T-helper 22 cell (primary cell): ENCODE measurements around the gene MYPN.

Source experiments
- DNase-seq: peaks from one replicate; pipeline ENCODE4 v3.0.0-alpha.2; 2020; ENCODE audit warnings: low read depth

MYPN gene

GRCh38 chr10:68096913-68097516 lies 12.3 kb upstream of the MYPN start:
- DNase-seq, result no peak

- no peak for DNase-seq
Observed at GRCh38 chr10:68099736-68100135, 9.6 kb upstream of the MYPN start.

GRCh38 chr10:68101066-68101465 lies 8.2 kb upstream of the MYPN start:
- DNase-seq, result no peak

GRCh38 chr10:68103261-68103878 lies 5.9 kb upstream of the MYPN start:
- no peak for DNase-seq

GRCh38 chr10:68103901-68104300 lies 5.4 kb upstream of the MYPN start:
- DNase-seq, result no peak

- no peak for DNase-seq
Observed at GRCh38 chr10:68105820-68106219, 3.5 kb upstream of the MYPN start.

GRCh38 chr10:68106656-68107055 lies 2.6 kb upstream of the MYPN start:
- no peak for DNase-seq

GRCh38 chr10:68107651-68108050 lies 1.6 kb upstream of the MYPN start:
- no peak for DNase-seq

GRCh38 chr10:68108051-68108450 lies 1.2 kb upstream of the MYPN start:
- DNase-seq, result no peak

GRCh38 chr10:68108653-68109052 lies 635 bp upstream of the MYPN start:
- DNase-seq, result no peak

GRCh38 chr10:68110027-68110426 lies 739 bp downstream of the MYPN start:
- no peak for DNase-seq

GRCh38 chr10:68111584-68111983 lies 2.3 kb downstream of the MYPN start:
- DNase-seq, result no peak

GRCh38 chr10:68112837-68113236 lies 3.5 kb downstream of the MYPN start:
- DNase-seq, result no peak

GRCh38 chr10:68118657-68119056 lies 9.4 kb downstream of the MYPN start:
- no peak for DNase-seq

GRCh38 chr10:68121020-68121743 lies 11.9 kb downstream of the MYPN start:
- no peak for DNase-seq

- no peak for DNase-seq
Observed at GRCh38 chr10:68121852-68122251, 12.6 kb downstream of the MYPN start.

- DNase-seq, result no peak
Observed at GRCh38 chr10:68124718-68125117, 15.4 kb downstream of the MYPN start.

GRCh38 chr10:68125772-68126171 lies 16.5 kb downstream of the MYPN start:
- DNase-seq, result no peak

GRCh38 chr10:68128015-68128414 lies 18.7 kb downstream of the MYPN start:
- DNase-seq, result no peak

GRCh38 chr10:68132391-68132790 lies 23.1 kb downstream of the MYPN start:
- no peak for DNase-seq

- no peak for DNase-seq
Observed at GRCh38 chr10:68133523-68133922, 24.2 kb downstream of the MYPN start.

GRCh38 chr10:68135362-68135761 lies 26.1 kb downstream of the MYPN start:
- no peak for DNase-seq

GRCh38 chr10:68135922-68136792 lies 26.9 kb downstream of the MYPN start:
- DNase-seq, result no peak
